IPS-20b (cell line): ENCODE data around the gene AKAP4.

Experiments used
- H3K27ac ChIP-seq: one replicate; pipeline ENCODE4 v1.5.1; 2013; ENCODE audit warnings: low read length
- H3K27me3 ChIP-seq: 2 replicates; pipeline ENCODE4 v1.6.1; 2013; ENCODE audit warnings: mild to moderate bottlenecking, low read length, inconsistent platforms; ENCODE audit not compliant: insufficient read depth
- H3K36me3 ChIP-seq: 2 replicates; pipeline ENCODE4 v1.6.1; 2013; ENCODE audit warnings: low read depth, mild to moderate bottlenecking, inconsistent platforms, low read length, moderate library complexity; ENCODE audit not compliant: insufficient read depth
- H3K4me1 ChIP-seq: 2 replicates; pipeline ENCODE4 v1.6.1; 2013; ENCODE audit warnings: mild to moderate bottlenecking, control low read depth, inconsistent platforms, low read length, moderate library complexity; ENCODE audit not compliant: insufficient read depth
- H3K4me3 ChIP-seq: 2 replicates; pipeline ENCODE4 v1.5.1; 2013; ENCODE audit warnings: mild to moderate bottlenecking, low read length, inconsistent platforms
- H3K9ac ChIP-seq: 2 replicates; pipeline ENCODE4 v1.6.1; 2013; ENCODE audit warnings: low read depth, mild to moderate bottlenecking, inconsistent platforms, low read length, moderate library complexity
- H3K9me3 ChIP-seq: 2 replicates; pipeline ENCODE4 v1.6.1; 2013; ENCODE audit warnings: mild to moderate bottlenecking, low read depth, low read length, inconsistent platforms; ENCODE audit not compliant: insufficient read depth

AKAP4 gene, protein sequence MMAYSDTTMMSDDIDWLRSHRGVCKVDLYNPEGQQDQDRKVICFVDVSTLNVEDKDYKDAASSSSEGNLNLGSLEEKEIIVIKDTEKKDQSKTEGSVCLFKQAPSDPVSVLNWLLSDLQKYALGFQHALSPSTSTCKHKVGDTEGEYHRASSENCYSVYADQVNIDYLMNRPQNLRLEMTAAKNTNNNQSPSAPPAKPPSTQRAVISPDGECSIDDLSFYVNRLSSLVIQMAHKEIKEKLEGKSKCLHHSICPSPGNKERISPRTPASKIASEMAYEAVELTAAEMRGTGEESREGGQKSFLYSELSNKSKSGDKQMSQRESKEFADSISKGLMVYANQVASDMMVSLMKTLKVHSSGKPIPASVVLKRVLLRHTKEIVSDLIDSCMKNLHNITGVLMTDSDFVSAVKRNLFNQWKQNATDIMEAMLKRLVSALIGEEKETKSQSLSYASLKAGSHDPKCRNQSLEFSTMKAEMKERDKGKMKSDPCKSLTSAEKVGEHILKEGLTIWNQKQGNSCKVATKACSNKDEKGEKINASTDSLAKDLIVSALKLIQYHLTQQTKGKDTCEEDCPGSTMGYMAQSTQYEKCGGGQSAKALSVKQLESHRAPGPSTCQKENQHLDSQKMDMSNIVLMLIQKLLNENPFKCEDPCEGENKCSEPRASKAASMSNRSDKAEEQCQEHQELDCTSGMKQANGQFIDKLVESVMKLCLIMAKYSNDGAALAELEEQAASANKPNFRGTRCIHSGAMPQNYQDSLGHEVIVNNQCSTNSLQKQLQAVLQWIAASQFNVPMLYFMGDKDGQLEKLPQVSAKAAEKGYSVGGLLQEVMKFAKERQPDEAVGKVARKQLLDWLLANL

DNA sequence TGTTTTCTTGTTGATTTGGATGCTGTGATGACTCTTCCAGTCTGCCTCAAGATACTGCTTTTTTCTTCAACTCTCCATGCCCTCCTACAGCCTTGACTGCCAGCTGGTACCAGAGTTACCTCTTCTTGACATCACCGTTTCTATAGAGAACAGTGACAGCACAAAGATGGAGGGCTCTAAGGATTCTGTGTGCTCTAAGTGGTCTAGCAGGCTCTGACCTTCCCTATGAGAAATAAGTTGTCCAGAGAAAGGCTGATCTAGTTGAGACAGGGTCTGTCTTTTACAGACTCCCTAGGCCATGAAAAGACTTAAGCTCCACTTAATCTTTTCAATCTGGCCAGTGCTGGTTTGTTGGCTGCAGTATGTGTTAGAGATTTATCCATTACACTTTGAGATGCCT, at the start of gene AKAP4:
TSS of gene AKAP4 (minus strand) at position 101 of the 400 bp plus-strand sequence. CDS start 118 bp downstream, outside the sequence.
- Histone ChIP-seq H3K27ac (no peak within 1 kb of the TSS), H3K9ac (no peak within 1 kb of the TSS), H3K9me3 (no peaks in the 10 kb centered on the region), H3K4me1 (no peaks in the 10 kb centered on the region), H3K27me3 (no peaks in the 10 kb centered on the region), H3K36me3 (no peaks in the 10 kb centered on the region), H3K4me3 (no peak within 1 kb of the TSS)

DNA sequence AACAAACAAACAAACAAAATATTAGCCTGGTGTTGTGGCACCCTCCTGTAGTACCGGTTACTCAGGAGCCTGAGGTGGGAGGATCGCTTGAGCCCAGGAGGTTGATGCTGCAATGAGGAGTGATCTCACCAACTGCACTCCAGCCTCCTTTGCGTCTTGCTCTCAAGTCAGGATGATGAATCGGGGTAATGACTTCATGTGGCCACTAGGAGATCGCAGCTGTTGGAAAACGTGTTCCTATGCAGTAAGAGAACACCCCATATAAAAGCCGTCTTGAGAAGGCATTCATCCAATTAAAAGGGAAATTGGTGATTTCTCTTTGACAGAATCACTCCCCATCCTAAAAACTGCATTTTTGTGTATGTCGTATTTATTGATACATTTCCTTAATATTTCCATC, 10.7 kb upstream of the AKAP4 start:
- no peaks in the 10 kb centered on the region for H3K27me3 ChIP-seq
- H3K9me3 ChIP-seq: no peaks in the 10 kb centered on the region
- H3K36me3 ChIP-seq: no peaks in the 10 kb centered on the region
- no peak overlapping the region for H3K4me3 ChIP-seq
- H3K4me1 ChIP-seq: no peaks in the 10 kb centered on the region
- no peak overlapping the region for H3K9ac ChIP-seq
- no peak overlapping the region for H3K27ac ChIP-seq

DNA sequence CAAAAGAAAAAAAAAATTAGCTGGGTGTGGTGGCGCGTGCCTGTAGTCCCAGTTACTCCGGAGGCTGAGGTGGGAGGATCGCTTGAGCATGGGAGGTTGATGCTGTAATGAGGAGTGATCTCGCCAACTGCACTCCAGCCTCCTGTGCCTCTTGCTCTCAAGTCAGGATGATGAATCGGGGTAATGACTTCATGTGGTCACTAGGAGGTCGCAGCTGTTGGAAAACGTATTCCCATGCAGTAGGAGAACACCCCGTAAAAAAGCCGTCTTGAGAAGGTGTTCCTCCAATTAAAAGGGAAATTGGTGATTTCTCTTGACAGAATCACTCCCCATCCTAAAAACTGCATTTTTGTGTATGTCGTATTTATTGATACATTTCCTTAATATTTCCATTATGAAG, 5.9 kb upstream of the AKAP4 start:
- no peaks in the 10 kb centered on the region for H3K36me3 ChIP-seq
- H3K4me3 ChIP-seq: no peak overlapping the region
- no peaks in the 10 kb centered on the region for H3K27me3 ChIP-seq
- H3K9me3 ChIP-seq: no peaks in the 10 kb centered on the region
- H3K27ac ChIP-seq: no peak overlapping the region
- no peak overlapping the region for H3K9ac ChIP-seq
- no peaks in the 10 kb centered on the region for H3K4me1 ChIP-seq

DNA sequence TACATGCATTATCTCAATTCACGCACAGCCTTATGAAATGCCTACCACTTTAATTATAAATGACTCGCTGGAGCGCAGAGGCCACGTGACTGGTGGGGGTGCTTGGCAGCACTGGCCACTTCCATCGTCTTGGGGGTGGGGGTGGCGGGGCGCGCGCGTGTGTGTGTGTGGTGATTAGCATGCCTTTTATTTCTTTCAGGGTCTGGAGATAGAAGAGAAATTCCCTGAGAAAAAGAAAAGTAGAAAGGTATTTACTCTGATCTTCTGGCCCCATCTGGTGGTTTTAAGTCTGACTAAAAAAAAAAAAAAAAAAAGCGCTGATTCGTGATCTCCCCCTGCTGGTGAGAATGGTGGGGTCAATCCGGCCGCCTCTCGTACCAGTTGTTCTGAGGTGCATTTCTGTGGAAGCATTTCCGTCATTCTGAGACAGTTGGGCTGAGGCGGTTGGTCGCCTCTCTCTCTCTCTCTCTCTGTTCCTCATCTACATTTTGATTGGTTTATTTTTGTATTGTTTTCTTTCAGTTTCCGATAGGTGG, 3.6 kb upstream of the AKAP4 start, which contains the start of gene CCNB3:
TSS of gene CCNB3 (plus strand) at position 402 of the 536 bp plus-strand sequence. CDS start 80,399 bp downstream, outside the sequence.
- Histone ChIP-seq H3K9ac (peak within 1 kb of the TSS; percentile 35; the same call in 1 of the 2 replicates), H3K27me3 (no peaks in the 10 kb centered on the region), H3K4me1 (no peaks in the 10 kb centered on the region), H3K36me3 (no peaks in the 10 kb centered on the region), H3K9me3 (no peaks in the 10 kb centered on the region), H3K4me3 (peak within 1 kb of the TSS; percentile 34; the same call in 1 of the 2 replicates), H3K27ac (no peak within 1 kb of the TSS)

DNA sequence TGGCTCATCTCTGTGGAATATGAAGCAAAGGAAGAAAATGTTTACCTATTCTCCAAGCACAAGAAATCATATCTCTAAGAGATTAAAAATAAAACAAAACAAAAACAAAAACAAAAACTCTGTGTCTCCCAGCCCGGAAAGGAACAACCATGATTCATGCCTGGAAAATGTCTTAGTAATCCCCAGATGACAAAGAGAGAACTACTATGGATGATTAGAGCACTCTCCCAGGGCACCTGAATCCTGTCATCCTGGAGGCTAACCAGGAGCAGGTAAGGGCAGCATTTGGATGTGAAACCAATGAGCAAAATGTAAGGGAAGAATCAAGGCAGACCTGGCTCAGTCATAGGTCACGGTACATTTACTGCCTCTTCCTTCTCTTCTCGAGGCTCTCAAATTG, 1.7 kb upstream of the AKAP4 start:
- Histone ChIP-seq H3K36me3 (no peaks in the 10 kb centered on the region), H3K4me3 (no peak overlapping the region), H3K27me3 (no peaks in the 10 kb centered on the region), H3K9me3 (no peaks in the 10 kb centered on the region), H3K9ac (no peak overlapping the region), H3K27ac (no peak overlapping the region), H3K4me1 (no peaks in the 10 kb centered on the region)

DNA sequence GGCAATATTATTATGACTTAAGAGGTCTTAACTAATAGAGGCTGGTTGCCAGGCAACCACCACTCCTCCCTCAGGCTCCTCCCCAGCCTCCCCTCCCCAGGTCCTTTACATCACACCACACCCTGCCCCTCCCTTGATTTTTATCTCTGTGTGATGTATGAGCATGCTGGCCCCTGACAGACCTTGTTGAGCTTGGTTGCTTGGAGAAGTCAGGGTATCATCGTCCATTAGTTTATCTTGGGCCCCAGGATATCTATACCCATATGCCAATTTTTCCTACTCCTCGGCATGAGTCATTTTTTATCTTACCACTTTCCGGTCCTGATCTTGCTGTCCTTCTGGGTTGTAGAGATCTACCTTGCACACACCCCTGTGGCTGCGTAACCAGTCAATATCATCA, 2.5 kb downstream of the AKAP4 start:
- Histone ChIP-seq H3K27me3 (no peaks in the 10 kb centered on the region), H3K36me3 (no peaks in the 10 kb centered on the region), H3K9ac (no peak overlapping the region), H3K4me3 (no peak overlapping the region), H3K9me3 (no peaks in the 10 kb centered on the region), H3K4me1 (no peaks in the 10 kb centered on the region), H3K27ac (no peak overlapping the region)

DNA sequence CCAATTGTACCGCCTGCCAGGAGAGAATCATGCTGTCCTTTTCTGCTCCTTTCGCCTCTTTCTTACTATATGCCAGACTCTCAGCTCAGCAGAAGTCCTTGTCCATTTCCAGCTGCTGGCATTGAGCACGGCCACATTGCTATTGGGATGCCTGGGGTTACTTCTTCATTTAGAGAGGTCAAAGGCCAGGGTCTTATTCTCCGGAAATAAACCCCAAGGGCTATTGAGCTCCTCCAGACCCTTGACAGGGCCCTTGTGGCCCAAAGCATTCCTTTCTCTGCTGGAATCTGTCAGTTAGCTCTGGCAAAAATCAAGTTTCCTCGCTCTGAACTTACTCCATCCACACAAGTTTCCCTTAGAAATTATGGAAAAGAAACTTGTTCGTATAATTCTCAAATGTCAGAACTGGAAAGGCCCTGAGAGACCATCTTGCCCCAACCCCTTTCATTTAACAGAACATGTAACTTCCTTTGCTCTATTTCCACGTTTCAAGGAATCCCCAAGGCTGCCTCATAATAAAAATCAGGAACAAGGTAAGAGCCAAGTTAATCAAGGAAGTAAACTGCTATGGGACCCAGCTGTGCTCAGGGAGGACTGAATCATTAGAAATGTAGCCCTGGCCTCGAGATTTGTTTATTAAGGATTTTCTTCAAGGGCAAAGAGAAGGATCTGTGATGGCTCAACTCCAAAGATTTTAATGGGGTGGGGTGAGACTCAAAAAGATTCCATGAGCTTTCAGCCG, 11.8 kb downstream of the AKAP4 start:
- Histone ChIP-seq H3K9ac (no peak overlapping the region), H3K27me3 (no peaks in the 10 kb centered on the region), H3K4me3 (no peak overlapping the region), H3K27ac (no peak overlapping the region), H3K9me3 (no peaks in the 10 kb centered on the region), H3K4me1 (peaks cover 16% of the 10 kb centered on the region), H3K36me3 (no peaks in the 10 kb centered on the region)

DNA sequence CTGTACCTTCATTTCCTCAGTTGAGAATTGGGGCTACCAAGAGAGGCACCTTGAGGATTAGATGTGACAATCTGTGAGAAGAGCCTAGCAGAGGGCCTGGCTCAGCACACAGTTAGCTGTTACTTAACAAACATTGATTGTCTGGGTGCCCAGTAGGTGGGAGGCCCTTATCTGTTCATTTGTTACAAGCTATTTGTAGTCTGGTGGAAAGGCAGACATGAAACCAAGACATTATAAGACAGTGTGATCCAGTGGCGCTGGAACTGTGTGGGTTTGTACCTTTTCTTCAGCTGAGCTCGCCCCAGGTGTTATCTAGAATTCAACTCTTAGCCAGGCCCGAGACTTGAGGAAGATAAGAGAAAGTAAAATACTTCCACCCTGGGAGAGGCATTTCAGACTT, 16.9 kb downstream of the AKAP4 start:
- peaks cover 13% of the 10 kb centered on the region for H3K4me1 ChIP-seq
- H3K27ac ChIP-seq: no peak overlapping the region
- H3K4me3 ChIP-seq: no peak overlapping the region
- no peaks in the 10 kb centered on the region for H3K9me3 ChIP-seq
- no peaks in the 10 kb centered on the region for H3K27me3 ChIP-seq
- H3K9ac ChIP-seq: no peak overlapping the region
- H3K36me3 ChIP-seq: no peaks in the 10 kb centered on the region

DNA sequence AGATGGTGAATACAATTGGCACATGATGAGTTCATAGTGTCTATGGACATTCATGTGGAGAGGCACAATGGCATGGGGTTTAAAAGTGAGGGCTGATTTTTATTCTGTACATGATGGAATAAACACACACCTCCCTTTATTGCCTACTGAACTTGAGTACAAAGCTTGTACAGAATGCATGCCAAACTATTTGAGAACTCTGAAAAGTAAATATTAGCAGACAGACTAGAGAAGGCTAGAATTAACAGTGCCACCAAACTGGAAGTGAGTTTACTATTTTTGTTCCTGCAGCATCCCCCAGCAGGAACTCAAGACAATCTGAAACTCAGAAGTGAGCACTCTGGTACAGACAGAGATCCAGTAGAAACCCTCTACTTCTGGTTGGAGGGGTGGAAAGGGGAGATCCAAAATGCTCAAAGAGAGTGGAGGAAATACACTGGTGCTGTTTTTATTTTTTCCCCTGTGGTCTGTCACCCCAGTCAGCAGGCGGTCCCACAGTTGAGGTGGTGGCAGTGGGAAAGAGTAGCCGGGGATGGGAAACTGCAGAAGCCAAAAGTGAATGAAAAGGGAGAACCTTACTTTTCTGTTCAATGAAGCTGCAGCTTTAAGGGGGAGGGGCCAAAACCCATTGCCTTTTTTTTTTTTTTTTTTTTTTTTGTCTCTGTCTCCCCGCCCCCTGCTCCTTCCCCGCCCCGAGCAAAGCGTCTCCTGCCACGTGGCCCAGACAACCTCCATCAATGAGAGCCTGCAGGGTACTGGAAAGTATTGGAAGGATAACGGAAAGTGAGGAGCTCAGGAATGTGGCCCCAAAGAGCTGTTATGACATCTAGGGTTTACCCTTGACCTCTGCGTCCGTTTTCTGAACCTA, 20.5 kb downstream of the AKAP4 start:
- H3K4me3 ChIP-seq: no peak overlapping the region
- no peaks in the 10 kb centered on the region for H3K9me3 ChIP-seq
- no peaks in the 10 kb centered on the region for H3K27me3 ChIP-seq

DNA sequence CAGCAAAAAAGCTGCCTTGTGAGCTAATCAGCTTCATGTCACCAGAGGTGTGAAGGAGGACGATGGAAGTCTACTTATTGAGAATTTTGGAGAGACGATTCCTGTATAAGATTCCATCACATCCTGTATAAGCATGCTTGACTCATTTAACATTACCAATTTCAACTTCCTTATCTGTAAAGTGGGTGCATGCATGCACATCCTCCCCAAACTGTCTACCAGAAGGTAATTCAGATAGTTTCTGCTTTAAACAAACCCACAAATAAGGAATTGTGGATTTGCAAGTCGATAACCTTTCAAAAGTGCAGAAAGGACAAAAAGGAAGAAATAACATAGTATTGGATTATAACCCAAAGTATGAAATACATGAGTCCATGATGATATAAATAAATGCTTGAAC, 31.1 kb downstream of the AKAP4 start:
- Histone ChIP-seq H3K9ac (no peak overlapping the region), H3K9me3 (no peaks in the 10 kb centered on the region), H3K27ac (no peak overlapping the region), H3K4me3 (no peak overlapping the region), H3K27me3 (no peaks in the 10 kb centered on the region), H3K36me3 (no peaks in the 10 kb centered on the region), H3K4me1 (peaks cover 5% of the 10 kb centered on the region; the same call in 1 of the 2 replicates)

More for the DNA sequence above, 20.5 kb downstream of the AKAP4 start:
- H3K9ac ChIP-seq: no peak overlapping the region
- H3K27ac ChIP-seq: no peak overlapping the region
- H3K36me3 ChIP-seq: no peaks in the 10 kb centered on the region
- no peaks in the 10 kb centered on the region for H3K4me1 ChIP-seq
